ENCODE measurements around the gene WDR45.
"Not testable (repeated sequence)": the region's sequence is repeated elsewhere in the genome, so short reads cannot be mapped to it uniquely, and the experiment has no call there.

Gene WDR45

GRCh38 chrX:49079489-49080428, at the start of gene WDR45:
Gene WDR45 (minus strand): TSS chrX:49079887. CDS start chrX:49078095, 1,792 bp downstream.
- peak; percentile 66 for DNase-seq

GRCh38 chrX:49129427-49129826, 49.7 kb upstream of the WDR45 start:
- DNase-seq, result no peak

DNA sequence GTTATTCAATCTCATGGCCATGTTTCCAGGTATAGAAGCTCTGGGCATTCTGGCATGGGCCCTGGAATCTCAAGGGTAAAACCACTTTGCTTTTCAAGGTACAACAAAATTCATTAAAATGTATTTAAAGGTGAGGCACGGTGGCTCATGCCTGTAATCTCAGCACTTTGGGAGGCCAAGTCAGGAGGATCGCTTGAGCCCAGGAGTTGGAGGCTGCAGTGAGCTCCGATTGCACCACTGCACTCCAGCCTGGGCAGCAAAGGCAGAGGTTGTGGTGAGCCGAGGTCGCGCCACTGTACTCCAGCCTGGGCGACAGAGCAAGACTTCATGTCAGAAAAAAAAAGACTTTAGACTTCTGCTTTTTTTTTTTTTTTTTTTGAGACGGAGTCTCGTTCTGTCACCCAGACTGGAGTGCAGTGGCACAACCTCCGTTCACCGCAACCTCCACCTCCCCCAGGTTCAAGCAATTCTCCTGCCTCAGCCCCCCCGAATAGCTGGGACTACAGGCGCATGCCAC, 48.1 kb upstream of the WDR45 start:
- not testable (repeated sequence) for DNase-seq

DNA sequence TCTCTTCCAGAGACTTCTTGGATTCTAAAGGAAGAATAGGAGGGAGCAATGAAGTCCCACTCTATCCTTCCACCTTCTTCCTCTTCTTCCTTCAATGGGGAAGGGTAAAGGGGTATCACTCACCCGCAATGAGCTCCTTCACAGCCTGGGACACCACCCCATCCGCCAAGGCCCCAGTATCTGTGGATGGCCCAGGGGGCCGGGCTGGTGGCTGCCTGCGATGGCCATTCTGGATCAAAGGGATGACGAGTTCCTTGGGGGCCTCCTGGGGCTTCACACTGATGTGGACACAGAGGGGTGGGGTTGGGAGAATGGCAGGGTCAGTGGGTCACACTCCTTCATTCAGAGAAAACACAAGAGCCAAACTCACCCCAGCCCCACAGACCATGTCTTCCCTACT, 42.8 kb upstream of the WDR45 start:
- DNase-seq, result no peak

GRCh38 chrX:49120091-49120490, 40.4 kb upstream of the WDR45 start:
- no peak for DNase-seq

DNA sequence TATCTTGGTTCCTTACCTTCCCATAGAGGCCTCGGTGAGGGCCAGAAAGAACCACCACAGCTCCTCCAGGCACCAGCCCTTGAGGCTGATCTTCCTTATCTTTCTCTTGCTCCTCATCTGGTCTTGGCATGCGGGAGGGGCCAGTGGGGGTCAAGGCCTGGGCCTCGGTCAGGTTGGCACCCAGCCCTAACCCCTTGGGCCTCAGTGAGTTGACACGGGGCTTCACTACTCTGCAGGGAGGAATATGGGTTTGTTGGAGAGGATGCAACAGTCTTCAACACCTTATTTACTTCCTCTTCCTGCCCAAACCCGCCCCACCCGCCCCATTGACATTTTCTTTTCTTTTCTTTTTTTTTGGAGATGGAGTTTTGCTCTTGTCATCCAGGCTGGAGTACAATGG, 37.9 kb upstream of the WDR45 start:
- DNase-seq, result no peak

GRCh38 chrX:49116716-49117115, 37.0 kb upstream of the WDR45 start:
- no peak for DNase-seq

DNA sequence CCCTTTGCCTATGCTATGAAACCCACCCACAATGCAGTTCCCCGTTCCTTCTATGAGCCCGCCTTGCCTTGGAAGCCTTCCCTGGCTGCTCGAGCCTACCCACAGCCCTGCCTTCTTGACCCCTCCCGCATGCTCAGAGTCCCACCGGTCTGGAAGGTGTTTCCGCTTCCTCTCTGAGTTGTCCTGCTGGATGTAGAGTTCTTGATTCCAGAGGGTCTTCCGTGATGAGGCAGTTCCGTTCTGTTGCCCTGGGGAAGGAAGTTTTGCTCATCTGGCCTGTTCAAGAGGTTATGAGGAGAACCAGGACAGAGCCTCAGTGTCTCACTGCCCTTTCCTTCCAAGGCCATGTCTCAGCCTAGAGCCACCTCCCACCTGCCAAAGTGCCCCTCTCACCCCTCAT, 36.4 kb upstream of the WDR45 start:
- DNase-seq, result no peak

GRCh38 chrX:49111791-49112190, 32.1 kb upstream of the WDR45 start:
- no peak for DNase-seq

DNA sequence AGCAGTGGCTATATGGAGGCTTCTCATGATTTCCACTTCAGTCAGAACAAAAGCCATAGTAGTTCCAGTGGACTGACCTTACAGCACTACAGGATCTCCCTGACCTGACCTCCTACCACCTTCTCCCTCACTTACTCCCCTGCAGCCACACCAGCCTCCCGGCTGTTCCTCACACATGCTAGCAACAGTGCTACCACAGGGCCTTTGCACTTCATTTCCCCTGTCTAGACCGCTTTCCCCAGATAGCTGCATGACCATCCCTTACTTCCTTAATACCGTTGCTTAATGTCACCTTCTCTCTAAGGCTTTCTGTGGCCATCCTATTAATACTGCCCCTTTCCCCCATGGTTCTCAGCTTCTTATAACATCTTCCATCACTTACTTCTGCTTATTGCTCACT, 30.7 kb upstream of the WDR45 start:
- no peak for DNase-seq

GRCh38 chrX:49108641-49109040, 29.0 kb upstream of the WDR45 start:
- DNase-seq, result no peak

DNA sequence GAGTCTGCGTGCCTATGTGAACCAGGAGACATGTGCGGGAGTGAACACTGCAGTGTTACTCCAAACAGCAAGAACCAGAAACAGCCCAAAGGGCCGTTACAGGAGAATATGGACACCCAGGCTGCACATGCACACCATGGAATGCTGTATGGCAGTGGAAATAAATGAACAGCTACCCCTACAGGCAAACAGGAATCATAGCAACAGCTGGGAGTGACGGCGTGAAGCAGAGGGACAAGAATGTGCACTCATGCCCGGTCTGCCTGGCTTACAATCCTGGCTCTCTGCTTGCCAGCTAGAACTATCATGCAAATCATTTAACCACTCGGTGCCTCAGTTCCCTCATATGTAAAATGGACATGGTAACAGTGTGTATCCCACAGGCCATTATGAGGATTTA, 27.2 kb upstream of the WDR45 start:
- DNase-seq, result no peak

- no peak for DNase-seq
These were observed 26.6 kb upstream of the WDR45 start for GRCh38 chrX:49106296-49106695.

DNA sequence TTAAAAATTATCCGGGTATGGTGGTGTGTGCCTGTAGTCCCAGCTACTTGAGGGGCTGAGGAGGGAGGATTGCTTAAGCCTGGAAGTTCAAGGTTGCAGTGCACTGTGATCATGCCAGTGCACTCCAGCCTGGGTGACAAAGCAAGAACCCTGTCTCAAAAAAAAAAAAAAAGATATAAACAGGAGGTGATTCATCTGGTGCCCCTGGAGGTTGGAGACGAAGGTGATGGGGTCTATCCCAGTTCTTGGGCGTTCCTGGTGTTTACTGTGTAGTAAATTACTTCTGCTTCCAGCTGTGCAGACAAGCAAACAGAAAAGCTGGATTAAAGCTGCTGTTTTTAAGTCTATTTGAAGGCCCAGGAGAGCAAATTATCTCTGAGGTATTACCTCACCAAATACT, 23.9 kb upstream of the WDR45 start:
- no peak for DNase-seq

DNA sequence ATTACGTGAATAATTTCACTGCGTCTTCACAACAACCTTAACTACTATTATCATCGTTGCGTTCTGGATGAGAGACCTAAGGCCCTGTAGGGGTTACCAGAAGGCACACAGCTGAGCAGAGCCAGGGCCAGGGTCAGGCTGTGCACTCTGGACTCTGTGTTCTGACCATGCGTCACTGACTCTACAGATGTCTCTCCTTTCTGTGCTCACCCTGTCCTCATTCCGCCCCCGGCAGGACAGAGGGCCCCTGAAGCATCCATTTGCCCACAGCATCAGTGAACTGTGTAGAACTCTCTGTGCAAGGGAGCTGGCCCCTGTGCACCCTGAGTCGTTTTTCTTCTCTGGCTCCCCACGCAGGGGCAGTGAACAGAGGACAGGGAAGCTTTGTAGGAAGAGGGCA, 22.5 kb upstream of the WDR45 start:
- DNase-seq, result no peak

- no peak for DNase-seq
These were observed 21.9 kb upstream of the WDR45 start for GRCh38 chrX:49101629-49101984.

GRCh38 chrX:49100704-49101628, 21.3 kb upstream of the WDR45 start:
- DNase-seq, result peak; percentile 86

- DNase-seq, result no peak
These were observed 16.7 kb upstream of the WDR45 start for GRCh38 chrX:49096419-49096818.

DNA sequence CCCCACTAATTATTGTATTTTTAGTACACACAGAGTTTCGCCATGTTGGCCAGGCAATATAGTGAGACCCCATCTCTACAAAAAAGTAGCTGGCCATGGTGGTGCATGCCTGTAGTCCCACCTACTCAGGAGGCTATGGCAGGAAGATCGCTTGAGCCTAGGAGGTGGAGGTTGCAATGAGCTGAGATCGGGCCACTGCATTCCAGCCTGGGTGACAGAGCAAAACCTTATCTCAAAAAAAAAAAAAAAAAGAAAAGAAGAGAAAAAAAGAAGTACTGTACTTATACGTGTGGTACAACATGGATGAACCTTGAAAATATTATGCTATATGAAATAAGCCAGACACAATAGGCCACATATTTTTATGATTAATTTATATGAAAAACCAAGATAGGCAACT, 9.9 kb upstream of the WDR45 start:
- no peak for DNase-seq

DNA sequence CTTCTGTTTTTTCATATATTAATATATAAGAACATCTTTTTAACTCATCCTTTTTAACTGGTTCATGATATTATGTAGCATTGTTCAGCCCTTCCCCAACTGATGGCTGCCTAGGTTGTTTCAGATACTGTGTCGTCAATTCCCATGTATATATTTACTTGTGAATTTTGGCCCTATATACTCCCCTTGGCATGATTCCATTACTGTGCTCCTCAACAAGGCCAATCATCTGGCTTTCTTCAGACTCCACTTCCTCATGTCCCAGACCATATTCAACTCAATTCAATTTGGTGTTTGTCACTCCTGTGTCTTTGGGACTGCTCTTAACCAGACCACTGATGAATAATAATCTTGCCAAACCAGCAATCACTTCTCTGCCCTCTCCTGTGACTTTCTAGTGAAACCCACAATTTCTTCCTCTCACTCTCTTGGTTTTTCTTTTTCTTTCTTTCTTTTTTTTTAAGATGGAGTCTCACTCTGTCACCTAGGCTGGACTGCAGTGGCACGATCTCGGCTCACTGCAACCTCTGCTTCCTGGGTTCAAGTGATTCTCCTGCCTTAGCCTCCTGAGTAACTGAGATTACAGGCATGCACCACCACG, 2.7 kb upstream of the WDR45 start:
- DNase-seq, result no peak

- DNase-seq, result no peak
These were observed 1.7 kb downstream of the WDR45 start for GRCh38 chrX:49077941-49078340.

DNA sequence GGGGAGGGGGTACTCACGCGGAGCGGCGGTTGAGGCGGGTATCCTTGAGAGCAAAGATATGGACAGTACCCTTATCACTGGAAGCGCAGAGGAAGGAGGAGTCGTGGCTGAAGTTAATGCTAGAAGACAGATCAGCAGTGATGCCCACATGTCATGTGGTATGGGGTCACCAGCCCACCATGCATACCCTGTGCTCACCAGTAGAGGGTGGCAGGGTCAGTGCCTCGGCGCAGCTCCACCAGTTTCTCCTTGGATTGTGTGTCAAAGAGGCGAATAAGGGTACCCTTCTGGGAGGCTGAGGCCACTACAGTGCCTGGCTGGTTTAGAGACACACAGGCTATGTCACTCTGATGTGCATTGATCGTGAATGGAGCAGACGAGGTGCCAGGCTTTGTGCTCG, 4.3 kb downstream of the WDR45 start:
- no peak for DNase-seq
